Measurements from ENCODE around the gene ATF6.
A peak's percentile ranks its signal among the peaks of the same experiment; 100 is the strongest.
"Not testable (repeated sequence)": the region's sequence is repeated elsewhere in the genome, so short reads cannot be mapped to it uniquely, and the experiment has no call there.

ATF6 gene

DNA sequence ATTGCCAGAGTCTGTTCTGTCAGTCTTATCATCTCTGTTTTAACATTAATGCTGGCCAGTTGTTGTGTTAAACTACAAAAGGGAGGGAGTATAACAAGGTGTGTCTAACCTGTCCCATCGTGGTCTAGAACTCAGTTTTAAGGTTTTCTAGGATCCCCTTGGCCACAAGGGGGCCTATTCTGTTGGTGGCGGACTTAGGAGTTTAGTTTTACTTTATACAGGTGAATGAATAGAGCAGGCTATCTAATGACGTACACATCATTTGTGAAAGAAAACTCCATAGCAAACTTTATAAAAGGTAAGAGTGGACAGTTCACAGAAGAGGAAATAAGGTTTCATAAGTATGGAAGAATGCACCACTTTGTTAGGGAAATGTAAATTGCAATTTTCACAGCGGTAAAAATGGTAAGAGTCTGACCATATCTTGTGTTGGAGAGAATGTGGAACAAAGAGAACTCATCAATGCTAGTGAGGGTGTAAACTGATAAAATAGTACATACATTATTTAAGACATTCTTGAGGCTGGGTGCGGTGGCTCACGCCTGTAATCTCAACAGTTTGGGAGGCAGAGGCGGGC is 2.5 kb upstream of the ATF6 start:
- Histone ChIP-seq H3K36me3 (ENCODE audit: control insufficient read depth in 2 of 2, insufficient read depth in 2 of 2, low read length in 2 of 2) (peaks cover 0 to 4% of the 10 kb centered on the region in 2 donors), H3K9me3 (ENCODE audit: control insufficient read depth in 2 of 2, low read length in 2 of 2) (no peaks in the 10 kb centered on the region), H3K4me3 (ENCODE audit: low read length in 2 of 2) (no peak overlapping the region), H3K27me3 (ENCODE audit: control insufficient read depth in 2 of 2, insufficient read depth in 2 of 2, low read length in 2 of 2) (no peaks in the 10 kb centered on the region), H3K9ac (ENCODE audit: low read depth in 1 of 2, low read length in 2 of 2) (no peak overlapping the region), H3K4me1 (ENCODE audit: control insufficient read depth in 2 of 2, insufficient read depth in 2 of 2, low read length in 2 of 2) (peaks cover 3 to 13% of the 10 kb centered on the region in 2 donors), H3K27ac (ENCODE audit: low read depth in 2 of 2, low read length in 2 of 2) (no peak overlapping the region)

DNA sequence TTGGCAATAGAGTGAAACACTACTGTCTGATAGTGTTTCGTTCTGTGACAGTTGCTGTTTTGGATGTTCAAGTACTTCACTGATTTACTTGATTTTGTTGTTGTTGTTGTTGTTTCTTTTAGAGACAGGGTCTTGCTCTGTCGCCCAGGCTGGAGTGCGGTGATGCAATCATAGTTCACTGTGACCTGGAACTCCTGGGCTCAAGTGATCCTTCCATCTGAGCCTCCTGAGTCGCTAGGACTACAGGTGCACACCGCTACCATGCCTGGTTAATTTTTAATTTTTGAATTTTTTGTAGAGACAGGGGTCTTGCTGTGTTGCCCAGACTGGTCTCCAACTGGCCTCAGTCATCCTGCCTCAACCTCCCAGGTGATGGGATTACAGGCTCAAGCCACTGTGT is 2.3 kb downstream of the ATF6 start:
- no peak overlapping the region for H3K9ac ChIP-seq (ENCODE audit: low read depth in 1 of 2, low read length in 2 of 2)
- peaks cover 3 to 16% of the 10 kb centered on the region in 2 donors for H3K4me1 ChIP-seq (ENCODE audit: control insufficient read depth in 2 of 2, insufficient read depth in 2 of 2, low read length in 2 of 2)

DNA sequence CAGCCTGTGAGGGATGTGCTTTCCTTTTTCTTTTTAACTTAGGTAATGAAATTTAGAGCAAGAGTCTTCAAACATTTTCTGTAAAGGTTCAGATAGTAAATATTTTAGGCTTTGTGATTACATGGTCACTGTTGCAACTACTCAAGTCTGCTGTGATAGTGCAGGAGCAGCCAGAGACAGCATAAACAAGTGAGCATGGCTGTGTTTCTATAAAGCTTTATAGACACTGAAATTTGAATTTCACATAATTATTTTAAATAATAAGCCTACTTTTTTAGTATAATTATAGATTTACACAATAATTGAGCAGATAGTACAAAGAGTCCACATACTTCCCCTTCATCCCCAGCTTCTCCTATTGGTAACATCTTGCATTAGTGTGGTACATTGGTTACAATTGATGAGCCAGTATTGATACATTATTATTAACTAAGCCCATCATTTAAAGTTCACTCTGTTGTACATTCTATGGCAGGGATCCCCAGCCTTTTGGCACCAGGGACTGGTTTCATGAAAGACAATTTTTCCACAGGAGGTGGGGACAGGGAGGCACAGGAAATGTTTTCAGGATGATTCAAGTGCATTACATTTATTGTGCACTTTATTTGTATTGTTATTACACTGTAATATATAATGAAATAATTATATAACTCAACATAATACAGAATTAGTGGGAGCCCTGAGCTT is 3.0 kb downstream of the ATF6 start:
- Histone ChIP-seq H3K9me3 (ENCODE audit: control insufficient read depth in 2 of 2, low read length in 2 of 2) (no peaks in the 10 kb centered on the region), H3K4me3 (ENCODE audit: low read length in 2 of 2) (no peak overlapping the region), H3K9ac (ENCODE audit: low read depth in 1 of 2, low read length in 2 of 2) (no peak overlapping the region), H3K4me1 (ENCODE audit: control insufficient read depth in 2 of 2, insufficient read depth in 2 of 2, low read length in 2 of 2) (peaks cover 3 to 16% of the 10 kb centered on the region in 2 donors), H3K36me3 (ENCODE audit: control insufficient read depth in 2 of 2, insufficient read depth in 2 of 2, low read length in 2 of 2) (no peaks in the 10 kb centered on the region), H3K27me3 (ENCODE audit: control insufficient read depth in 2 of 2, insufficient read depth in 2 of 2, low read length in 2 of 2) (no peaks in the 10 kb centered on the region), H3K27ac (ENCODE audit: low read depth in 2 of 2, low read length in 2 of 2) (no peak overlapping the region)

More for the DNA sequence above, 2.3 kb downstream of the ATF6 start:
- Histone ChIP-seq H3K36me3 (ENCODE audit: control insufficient read depth in 2 of 2, insufficient read depth in 2 of 2, low read length in 2 of 2) (no peaks in the 10 kb centered on the region), H3K27me3 (ENCODE audit: control insufficient read depth in 2 of 2, insufficient read depth in 2 of 2, low read length in 2 of 2) (no peaks in the 10 kb centered on the region), H3K27ac (ENCODE audit: low read depth in 2 of 2, low read length in 2 of 2) (no peak overlapping the region), H3K4me3 (ENCODE audit: low read length in 2 of 2) (no peak overlapping the region), H3K9me3 (ENCODE audit: control insufficient read depth in 2 of 2, low read length in 2 of 2) (no peaks in the 10 kb centered on the region)

DNA sequence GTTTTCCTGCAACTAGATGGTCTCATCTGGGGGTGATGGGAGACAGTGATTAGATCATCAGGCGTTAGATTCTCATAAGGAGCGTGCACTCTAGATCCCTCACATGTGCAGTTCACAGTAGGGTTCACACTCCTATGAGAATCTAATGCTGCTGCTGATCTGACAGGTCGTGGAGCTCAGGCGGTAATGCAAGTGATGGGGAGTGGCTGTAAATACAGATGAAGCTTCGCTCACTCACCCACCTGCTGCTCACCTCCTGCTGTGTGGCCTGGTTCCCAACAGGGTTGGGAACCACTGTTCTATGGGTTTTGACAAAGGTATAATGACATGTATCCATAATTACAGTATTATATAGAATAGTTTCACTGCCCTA is 3.5 kb downstream of the ATF6 start:
- not testable (repeated sequence) for H3K9me3 ChIP-seq (ENCODE audit: control insufficient read depth in 2 of 2, low read length in 2 of 2); H3K27ac ChIP-seq (ENCODE audit: low read depth in 2 of 2, low read length in 2 of 2); H3K4me3 ChIP-seq (ENCODE audit: low read length in 2 of 2); H3K9ac ChIP-seq (ENCODE audit: low read depth in 1 of 2, low read length in 2 of 2); H3K27me3 ChIP-seq (ENCODE audit: control insufficient read depth in 2 of 2, insufficient read depth in 2 of 2, low read length in 2 of 2); H3K36me3 ChIP-seq (ENCODE audit: control insufficient read depth in 2 of 2, insufficient read depth in 2 of 2, low read length in 2 of 2)
- peaks cover 3 to 16% of the 10 kb centered on the region in 2 donors for H3K4me1 ChIP-seq (ENCODE audit: control insufficient read depth in 2 of 2, insufficient read depth in 2 of 2, low read length in 2 of 2)

DNA sequence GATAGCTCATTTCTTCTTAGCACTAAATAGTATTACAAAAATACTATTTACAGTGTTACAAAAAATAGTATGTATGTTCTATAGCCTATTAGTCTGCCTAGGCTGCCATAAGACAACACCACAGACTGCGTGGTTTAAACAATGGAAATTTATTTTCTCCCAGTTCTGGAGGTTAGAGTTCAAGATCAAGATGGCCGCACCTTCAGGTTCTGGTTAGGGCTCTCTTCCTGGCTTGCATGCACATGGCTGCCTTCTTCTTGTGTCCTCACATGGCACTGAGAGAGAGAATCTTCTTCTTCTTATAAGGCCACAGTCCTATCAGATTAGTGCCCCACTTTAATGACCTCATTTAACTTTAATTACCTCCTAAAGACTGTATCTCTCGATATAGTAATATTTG is 4.1 kb downstream of the ATF6 start:
- Histone ChIP-seq H3K9me3 (ENCODE audit: control insufficient read depth in 2 of 2, low read length in 2 of 2) (no peaks in the 10 kb centered on the region), H3K4me3 (ENCODE audit: low read length in 2 of 2) (no peak overlapping the region), H3K27me3 (ENCODE audit: control insufficient read depth in 2 of 2, insufficient read depth in 2 of 2, low read length in 2 of 2) (no peaks in the 10 kb centered on the region), H3K4me1 (ENCODE audit: control insufficient read depth in 2 of 2, insufficient read depth in 2 of 2, low read length in 2 of 2) (peaks cover 3 to 14% of the 10 kb centered on the region in 2 donors), H3K9ac (ENCODE audit: low read depth in 1 of 2, low read length in 2 of 2) (no peak overlapping the region), H3K36me3 (ENCODE audit: control insufficient read depth in 2 of 2, insufficient read depth in 2 of 2, low read length in 2 of 2) (no peaks in the 10 kb centered on the region), H3K27ac (ENCODE audit: low read depth in 2 of 2, low read length in 2 of 2) (no peak overlapping the region)

DNA sequence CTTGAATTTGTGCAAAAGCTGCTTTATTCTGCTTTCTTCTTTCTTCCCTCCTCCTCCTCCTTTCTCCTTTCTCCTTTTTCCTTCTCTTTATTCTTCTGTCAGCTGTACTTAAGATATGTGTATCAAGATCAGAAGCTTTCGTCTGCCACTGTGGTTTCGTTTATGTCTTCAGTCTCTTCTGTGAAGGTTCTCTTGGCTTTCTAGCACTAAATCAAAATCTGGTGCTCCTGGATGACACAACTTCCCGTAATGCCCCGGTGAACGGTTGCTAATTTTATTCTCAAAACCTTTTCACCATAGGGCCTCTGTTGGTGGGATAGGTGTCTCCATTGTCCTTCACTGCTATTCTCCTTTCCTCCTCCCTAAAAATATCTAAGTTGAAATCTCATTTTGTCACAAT is 5.0 kb downstream of the ATF6 start:
- no peak overlapping the region for H3K9ac ChIP-seq (ENCODE audit: low read depth in 1 of 2, low read length in 2 of 2)
- H3K27ac ChIP-seq (ENCODE audit: low read depth in 2 of 2, low read length in 2 of 2): no peak overlapping the region
- peaks cover 3 to 14% of the 10 kb centered on the region in 2 donors for H3K4me1 ChIP-seq (ENCODE audit: control insufficient read depth in 2 of 2, insufficient read depth in 2 of 2, low read length in 2 of 2)

DNA sequence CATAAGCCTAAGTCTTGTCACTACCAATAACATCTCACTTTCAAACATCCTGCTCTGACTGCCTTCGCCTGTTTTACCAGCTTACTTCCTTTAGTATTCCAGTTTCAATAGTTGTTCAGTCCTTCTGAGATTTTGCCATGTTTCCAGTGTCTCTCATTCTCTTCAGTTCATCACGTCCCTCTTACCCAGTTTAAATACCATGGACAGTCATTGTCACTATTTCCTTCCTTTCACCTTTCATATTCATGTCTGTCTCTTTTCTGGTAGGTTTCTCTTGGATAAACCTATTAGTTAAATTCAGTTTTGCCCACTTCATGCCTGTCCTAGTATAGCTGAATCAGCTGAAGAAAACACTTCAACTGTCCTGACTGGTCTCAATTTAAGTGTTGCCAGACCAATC is 5.9 kb downstream of the ATF6 start:
- Histone ChIP-seq H3K9ac (ENCODE audit: low read depth in 1 of 2, low read length in 2 of 2) (no peak overlapping the region), H3K36me3 (ENCODE audit: control insufficient read depth in 2 of 2, insufficient read depth in 2 of 2, low read length in 2 of 2) (no peaks in the 10 kb centered on the region), H3K27ac (ENCODE audit: low read depth in 2 of 2, low read length in 2 of 2) (peak overlapping the region in 1 of 2 donors; percentile 10), H3K9me3 (ENCODE audit: control insufficient read depth in 2 of 2, low read length in 2 of 2) (no peaks in the 10 kb centered on the region), H3K27me3 (ENCODE audit: control insufficient read depth in 2 of 2, insufficient read depth in 2 of 2, low read length in 2 of 2) (no peaks in the 10 kb centered on the region), H3K4me1 (ENCODE audit: control insufficient read depth in 2 of 2, insufficient read depth in 2 of 2, low read length in 2 of 2) (peaks cover 3 to 11% of the 10 kb centered on the region in 2 donors), H3K4me3 (ENCODE audit: low read length in 2 of 2) (no peak overlapping the region)

More for the DNA sequence above, 5.0 kb downstream of the ATF6 start:
- Histone ChIP-seq H3K36me3 (ENCODE audit: control insufficient read depth in 2 of 2, insufficient read depth in 2 of 2, low read length in 2 of 2) (no peaks in the 10 kb centered on the region), H3K4me3 (ENCODE audit: low read length in 2 of 2) (no peak overlapping the region), H3K9me3 (ENCODE audit: control insufficient read depth in 2 of 2, low read length in 2 of 2) (no peaks in the 10 kb centered on the region), H3K27me3 (ENCODE audit: control insufficient read depth in 2 of 2, insufficient read depth in 2 of 2, low read length in 2 of 2) (no peaks in the 10 kb centered on the region)

DNA sequence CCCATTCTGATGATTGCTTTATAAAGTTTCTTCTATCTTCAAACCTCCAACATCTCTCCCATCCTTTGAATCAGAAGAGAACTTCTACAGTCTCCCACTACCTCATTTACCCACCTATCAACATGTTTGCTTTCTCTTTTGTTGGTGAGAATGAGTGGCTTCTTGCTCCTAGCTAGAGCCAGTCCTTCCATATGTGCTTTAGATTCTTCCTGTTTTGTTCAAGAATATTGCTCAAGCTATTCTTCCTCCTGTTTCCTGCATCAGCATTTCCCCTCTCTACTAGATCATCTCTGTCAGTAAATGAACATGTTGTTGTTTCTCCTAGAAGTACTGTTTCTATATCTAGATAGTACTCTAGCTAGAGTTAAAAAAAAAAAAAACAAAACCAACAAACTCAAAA is 6.3 kb downstream of the ATF6 start:
- H3K27ac ChIP-seq (ENCODE audit: low read depth in 2 of 2, low read length in 2 of 2): no peak overlapping the region
- H3K9ac ChIP-seq (ENCODE audit: low read depth in 1 of 2, low read length in 2 of 2): no peak overlapping the region
- H3K36me3 ChIP-seq (ENCODE audit: control insufficient read depth in 2 of 2, insufficient read depth in 2 of 2, low read length in 2 of 2): no peaks in the 10 kb centered on the region
- no peaks in the 10 kb centered on the region for H3K9me3 ChIP-seq (ENCODE audit: control insufficient read depth in 2 of 2, low read length in 2 of 2)
- H3K4me3 ChIP-seq (ENCODE audit: low read length in 2 of 2): no peak overlapping the region
- peaks cover 2 to 8% of the 10 kb centered on the region in 2 donors for H3K4me1 ChIP-seq (ENCODE audit: control insufficient read depth in 2 of 2, insufficient read depth in 2 of 2, low read length in 2 of 2)
- no peaks in the 10 kb centered on the region for H3K27me3 ChIP-seq (ENCODE audit: control insufficient read depth in 2 of 2, insufficient read depth in 2 of 2, low read length in 2 of 2)

DNA sequence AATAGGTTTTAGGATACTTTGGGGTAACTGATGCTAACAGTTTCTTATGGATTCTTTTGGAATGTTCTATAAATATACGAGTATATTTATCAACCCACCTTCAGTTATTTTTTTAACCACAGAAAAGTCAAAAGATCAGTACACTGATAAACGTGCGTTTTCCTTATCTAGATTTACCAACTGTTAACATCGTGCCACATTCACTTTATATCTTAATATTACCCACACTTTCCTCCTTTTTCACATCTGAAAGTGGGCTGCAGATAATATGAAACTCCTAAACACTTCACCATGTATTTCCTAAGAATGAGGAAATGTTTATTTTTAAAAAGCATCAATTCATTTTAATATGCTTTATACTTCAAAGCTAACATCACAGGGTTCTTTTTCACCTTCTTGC is 7.7 kb downstream of the ATF6 start:
- Histone ChIP-seq H3K27me3 (ENCODE audit: control insufficient read depth in 2 of 2, insufficient read depth in 2 of 2, low read length in 2 of 2) (no peaks in the 10 kb centered on the region), H3K9me3 (ENCODE audit: control insufficient read depth in 2 of 2, low read length in 2 of 2) (no peaks in the 10 kb centered on the region), H3K4me1 (ENCODE audit: control insufficient read depth in 2 of 2, insufficient read depth in 2 of 2, low read length in 2 of 2) (peaks cover 0 to 3% of the 10 kb centered on the region in 2 donors), H3K27ac (ENCODE audit: low read depth in 2 of 2, low read length in 2 of 2) (no peak overlapping the region), H3K4me3 (ENCODE audit: low read length in 2 of 2) (no peak overlapping the region), H3K9ac (ENCODE audit: low read depth in 1 of 2, low read length in 2 of 2) (no peak overlapping the region), H3K36me3 (ENCODE audit: control insufficient read depth in 2 of 2, insufficient read depth in 2 of 2, low read length in 2 of 2) (no peaks in the 10 kb centered on the region)

DNA sequence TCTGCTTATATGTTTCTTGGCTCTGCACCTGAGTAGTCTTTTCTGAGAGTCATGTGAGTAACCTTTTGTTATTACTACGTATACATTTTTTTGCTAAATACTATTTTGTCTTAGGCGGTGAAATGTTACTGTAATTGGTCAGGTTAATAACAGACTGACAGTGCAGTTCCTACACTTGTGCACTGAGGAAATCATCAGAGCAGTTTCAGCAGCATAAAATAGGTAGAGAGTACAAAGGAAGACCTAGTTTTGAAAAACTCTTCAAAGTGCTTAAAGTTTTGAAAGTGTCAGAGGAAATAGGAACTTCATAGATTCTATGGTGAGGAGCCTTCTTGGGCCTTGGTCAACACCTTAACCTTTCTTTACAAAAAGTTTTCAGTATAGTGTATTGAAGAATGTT is 11.1 kb downstream of the ATF6 start:
- no peaks in the 10 kb centered on the region for H3K4me1 ChIP-seq (ENCODE audit: control insufficient read depth in 2 of 2, insufficient read depth in 2 of 2, low read length in 2 of 2)
- no peaks in the 10 kb centered on the region for H3K27me3 ChIP-seq (ENCODE audit: control insufficient read depth in 2 of 2, insufficient read depth in 2 of 2, low read length in 2 of 2)

More for the DNA sequence above, 11.1 kb downstream of the ATF6 start:
- no peak overlapping the region for H3K27ac ChIP-seq (ENCODE audit: low read depth in 2 of 2, low read length in 2 of 2)
- no peak overlapping the region for H3K9ac ChIP-seq (ENCODE audit: low read depth in 1 of 2, low read length in 2 of 2)
- no peaks in the 10 kb centered on the region for H3K9me3 ChIP-seq (ENCODE audit: control insufficient read depth in 2 of 2, low read length in 2 of 2)
- H3K4me3 ChIP-seq (ENCODE audit: low read length in 2 of 2): no peak overlapping the region
- peaks cover 0 to 2% of the 10 kb centered on the region in 2 donors for H3K36me3 ChIP-seq (ENCODE audit: control insufficient read depth in 2 of 2, insufficient read depth in 2 of 2, low read length in 2 of 2)
